GM21390 (cell line): Measurements from ENCODE around the gene TTC7B.

Experiments
- ATAC-seq: cut with Tn5 transposase; IDR thresholded peaks from one replicate; pipeline ENCODE4 v1.9.1; 2021; ENCODE audit not compliant: unreplicated experiment

The TTC7B gene

DNA sequence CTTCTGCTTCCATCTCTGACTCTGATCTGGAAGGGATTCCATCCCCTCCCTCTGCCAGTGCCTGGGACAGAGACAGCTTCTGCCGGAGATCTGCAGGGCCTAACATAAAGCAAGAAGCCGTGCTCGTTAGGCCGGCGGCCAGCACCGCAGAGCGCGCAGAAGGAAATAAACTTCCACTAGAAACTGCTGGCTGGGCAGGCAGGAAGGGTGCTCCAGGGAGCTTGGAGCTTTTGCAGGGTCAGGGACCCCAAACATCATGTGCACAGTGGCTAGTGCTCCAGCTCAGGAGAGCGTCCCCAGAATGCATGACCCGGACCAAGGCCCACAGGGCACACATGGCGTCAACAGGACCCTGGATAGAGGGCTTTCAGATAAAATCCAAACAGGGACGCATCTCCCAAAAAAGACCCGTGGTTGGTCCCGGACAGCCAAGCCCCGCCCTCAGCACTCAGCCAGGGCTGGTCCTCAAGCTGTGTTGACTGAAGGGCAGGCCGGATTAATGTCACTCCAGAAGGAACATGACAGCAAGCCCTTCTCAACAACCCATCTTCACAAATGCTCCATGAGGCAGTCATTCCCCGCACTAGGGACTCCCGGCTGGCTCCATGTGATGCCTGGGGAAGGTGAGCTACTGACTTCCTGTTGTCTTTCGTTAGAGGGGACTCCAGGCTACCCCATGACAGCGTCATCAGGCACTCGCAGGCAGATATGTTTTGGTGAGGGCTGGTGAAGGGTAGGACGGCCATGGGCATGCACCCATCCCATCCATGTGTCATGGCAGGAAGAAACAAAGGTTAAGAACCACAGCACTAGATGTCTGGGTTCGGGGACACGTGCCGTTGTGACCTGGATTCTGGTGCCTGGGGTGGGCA lies 297.9 kb downstream of the TTC7B start:
- no peak for ATAC-seq

DNA sequence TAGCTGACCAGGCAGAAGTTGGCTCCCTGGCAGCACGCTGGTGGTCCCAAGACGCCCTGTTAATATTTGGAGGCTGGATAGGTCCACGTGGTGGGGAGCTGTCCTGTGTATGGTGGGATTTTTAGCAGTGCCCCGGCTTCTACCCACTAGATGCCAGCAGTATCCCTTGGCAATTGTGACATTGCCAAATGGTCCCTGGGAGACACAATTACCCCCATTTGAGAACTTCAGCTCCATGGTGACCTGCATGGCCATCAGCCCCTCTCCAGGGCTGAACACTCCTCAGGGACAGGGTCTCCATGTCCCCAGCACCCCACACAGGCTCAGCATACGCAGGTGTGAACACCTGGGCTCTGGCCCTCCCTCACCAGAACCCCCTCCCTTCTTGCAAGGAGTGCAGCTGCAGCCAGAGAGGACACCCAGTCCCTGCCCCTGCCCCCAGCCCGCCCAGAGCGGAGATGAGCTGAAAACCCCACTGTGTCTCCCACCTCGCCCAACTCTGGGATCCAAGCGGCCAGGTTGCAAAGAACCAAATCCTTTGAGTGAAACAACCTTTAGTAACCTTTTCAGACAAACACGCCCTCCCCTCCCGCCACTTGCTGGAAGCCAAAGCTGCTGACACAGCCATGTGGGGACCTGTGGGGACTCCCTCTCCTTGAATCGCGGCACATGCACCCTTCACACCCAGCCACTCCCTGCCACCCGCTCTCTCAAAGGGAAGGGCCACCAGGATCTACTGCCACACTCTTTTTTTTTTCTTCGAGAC lies 299.0 kb downstream of the TTC7B start:
- no peak for ATAC-seq

DNA sequence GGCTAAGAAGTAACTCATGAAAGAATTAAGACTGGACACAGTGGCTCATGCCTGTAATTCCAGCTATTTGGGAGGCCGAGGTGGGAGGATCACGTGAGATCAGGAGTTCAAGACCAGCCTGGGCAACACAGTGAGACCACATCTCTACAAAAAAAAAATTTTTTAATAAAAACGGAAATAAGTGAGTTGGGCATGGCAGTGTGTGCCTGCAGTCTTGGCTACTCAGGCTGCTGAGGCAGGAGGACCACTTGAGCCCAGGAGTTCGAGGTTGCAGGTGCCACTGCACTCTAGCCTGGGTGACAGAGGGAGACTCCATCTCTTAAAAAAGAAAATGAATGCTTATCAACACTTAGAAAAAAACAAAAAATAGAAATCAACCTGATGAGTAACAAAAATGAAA lies 301.7 kb downstream of the TTC7B start:
- no peak for ATAC-seq

DNA sequence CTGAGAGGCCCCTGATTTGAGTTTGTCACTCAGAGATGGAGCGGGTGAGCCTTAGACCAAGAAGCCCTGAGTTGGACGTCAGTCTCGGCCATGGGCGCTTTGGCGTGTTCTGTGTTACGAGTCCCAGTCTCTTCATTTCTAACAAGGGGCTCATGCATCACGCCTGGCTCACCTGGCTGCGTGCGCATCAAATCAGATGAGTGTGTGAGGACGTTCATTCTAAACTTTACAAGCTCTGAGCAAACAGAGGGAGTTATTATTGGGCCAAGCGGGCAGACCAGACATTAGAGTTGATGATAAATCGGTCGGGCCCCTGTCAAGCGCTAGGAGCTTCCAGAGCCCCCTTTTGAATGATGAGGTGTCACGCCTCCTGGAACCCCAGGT lies 302.2 kb downstream of the TTC7B start:
- no peak for ATAC-seq

DNA sequence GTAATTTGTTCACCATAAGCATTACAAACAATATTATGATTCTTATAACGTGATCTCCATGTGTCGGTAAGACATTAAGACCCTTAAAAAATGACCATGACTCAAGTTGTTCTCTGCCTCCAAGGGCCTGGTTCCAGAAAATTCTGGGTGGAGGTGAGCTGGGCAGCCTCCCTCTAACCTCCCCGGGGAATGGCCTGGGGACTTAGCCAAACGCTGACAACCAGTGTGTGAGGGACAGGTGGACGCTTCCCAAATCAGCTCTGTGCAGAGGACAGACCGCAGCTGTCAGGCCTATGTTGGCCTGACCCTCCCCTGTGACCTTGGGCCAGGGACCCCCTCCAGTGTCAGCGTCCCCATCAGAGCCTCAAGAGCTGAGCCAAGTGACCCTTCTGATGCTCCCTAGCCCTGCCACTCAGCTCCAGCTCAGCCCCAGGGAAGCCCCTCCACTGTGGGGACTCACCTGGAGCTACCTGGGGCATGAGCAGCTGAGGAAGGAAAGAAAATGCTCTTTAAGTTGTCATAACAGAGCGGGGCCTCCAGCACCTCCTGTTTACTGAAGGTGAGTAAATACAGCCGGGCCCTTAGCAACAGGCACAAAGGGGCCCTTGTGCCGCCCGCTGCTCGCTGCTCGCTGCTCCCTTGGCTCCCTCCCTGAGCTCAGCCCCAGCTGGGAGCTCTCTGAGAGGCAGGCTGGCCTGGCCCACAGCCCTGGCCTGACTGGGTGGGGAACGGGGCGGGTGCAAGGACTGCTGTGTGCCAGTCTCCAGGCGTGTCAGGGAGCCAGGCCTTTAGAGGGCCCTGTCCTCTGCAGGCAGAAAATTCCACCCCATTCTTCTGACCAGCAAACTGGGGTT lies 302.8 kb downstream of the TTC7B start:
- ATAC-seq = no peak

DNA sequence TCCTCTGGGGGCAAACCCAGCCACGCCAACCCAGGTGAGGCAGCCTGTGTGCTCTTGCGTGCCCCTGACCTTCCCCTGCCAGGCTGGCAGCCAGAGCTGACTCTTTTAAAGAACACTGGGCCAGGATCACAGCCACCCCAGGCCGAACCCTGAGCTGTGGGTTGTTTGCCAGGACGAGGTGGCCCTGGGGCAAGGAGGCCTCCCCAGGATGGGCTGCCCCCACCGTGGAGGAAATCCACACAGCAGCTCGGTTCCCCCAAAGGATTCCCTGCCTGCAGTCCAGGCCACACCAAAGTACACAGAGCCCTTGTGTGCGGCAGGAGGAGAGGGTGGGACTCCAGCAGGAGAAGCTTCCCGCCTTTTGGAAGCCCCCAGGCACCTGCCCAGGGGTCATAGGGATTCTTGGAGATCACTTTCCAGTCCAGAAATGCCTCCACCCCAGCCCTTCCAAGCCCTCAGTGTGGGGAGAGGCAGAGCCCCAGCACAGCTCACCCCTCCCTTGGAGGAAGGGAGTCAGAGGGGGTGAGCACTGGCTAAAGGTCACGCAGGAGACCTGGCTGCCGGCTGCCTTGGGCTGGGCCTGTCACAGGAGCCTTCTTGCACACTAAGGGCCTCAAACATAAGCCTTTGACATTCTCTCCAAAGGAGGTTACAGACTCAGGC lies 303.8 kb downstream of the TTC7B start:
- no peak for ATAC-seq

DNA sequence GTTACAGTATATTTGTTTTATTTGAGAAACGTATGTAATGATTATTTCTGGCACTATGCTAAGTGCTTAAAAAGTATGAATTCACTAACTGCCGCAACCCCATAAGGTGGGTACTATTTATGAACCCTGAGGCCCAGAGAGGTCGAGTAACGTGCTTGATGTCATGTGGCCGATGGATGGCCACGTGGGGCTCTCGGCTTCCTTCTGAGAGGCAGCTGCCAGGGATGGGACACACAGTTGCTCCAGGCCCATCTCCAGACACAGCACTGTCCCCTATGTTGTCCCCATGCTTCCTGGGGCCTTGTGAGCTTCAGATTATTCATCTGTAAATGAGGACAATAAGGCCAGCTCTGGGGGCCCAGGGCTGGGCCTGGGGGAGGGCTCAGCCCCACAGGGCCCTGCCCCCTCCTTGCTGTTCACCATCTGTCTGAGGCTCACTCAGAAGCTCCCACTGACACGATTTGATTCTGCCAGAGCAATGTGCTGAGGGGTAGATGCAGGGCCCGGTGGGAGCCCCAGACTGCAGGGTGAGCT lies 304.4 kb downstream of the TTC7B start:
- ATAC-seq = no peak

DNA sequence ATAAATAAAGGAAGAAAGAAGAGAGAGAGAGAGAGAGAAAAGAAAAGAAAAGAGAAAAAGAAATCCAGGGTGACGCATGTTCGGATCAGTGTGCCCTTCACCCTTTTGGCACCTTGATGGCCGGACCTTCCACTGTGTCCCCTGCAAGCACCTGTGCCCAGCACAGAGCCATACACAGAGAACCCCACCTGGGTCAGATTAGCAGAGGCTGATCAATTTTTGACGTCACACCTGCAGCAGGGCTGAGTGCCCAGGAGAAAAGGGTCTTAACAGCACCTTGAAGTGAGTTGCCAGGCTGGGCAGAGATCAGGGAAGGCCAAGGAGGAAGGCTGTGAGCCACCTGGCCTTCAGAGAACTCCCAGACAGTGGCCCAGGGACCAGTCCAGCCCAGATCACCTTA lies 305.0 kb downstream of the TTC7B start:
- no peak for ATAC-seq

DNA sequence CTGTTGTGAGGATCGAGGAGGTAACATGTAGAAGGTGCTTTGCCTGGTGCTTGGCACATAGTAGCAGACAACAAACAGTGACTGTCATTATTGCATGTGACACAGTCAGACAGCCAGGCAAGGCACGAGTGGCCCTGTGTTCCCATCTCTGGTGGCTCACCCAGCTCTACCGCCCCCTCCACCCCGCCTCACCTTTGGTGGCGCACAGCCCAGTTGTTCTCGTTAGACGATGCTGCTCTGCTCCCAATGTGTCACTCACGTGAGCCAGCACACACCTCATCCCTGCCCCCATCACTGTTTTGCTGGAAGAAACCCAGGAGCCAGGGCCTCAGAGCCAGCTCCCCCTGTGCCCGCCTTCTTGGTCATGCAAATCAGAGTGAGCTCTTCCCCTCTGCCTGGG lies 306.1 kb downstream of the TTC7B start:
- ATAC-seq = no peak

DNA sequence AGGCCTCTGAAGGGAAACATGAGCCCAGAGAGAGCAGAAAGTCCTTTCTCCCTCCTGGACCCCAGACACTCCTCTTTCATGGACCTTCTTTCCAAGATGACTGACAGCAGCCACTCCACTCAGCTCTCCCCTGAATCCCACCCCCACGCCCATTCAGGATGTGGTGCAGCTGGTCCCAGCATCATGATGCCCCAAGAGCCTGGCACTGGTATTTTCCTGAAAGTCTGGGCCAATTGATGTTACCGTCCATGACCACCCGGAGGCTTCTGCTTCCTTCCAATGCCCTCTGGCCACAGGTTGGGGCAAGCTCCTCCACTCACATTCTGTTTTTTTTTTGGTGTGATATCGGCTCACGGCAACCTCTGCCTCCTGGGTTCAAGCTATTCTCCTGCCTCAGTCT lies 306.8 kb downstream of the TTC7B start:
- no peak for ATAC-seq

DNA sequence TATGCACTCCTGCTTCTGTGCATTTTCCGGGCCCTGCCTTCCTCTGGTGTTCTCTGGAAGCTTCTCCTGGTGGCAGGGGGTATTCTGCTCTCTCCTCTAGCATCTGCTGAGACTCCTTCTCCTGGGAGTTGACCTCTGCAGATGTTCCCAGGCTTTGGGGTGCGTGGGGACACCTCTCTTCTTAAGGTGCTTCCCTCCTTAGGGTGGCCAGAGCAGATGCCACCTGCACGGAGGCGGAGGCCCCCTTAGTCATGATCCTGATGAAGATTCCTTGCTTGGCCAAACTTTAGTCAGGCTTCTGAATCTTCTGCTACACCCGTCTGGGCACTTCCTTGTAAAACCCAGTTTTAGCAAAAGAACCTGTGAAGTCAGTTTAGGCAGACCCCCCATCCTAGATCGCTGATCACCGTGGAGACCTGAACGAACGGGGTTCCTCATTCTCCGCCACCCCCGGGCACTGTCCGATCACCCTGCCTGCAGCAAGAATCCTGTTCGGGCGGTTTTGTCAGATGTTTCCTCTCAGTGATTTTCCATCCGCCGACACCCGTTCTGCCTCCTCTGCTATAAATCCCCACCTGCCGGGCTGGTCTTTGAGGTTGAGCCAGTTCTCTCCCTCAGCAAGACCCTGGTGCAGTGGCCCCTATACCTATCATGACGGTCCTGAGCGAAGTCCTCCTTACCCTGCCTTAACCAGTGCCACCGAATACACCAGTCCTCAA lies 307.5 kb downstream of the TTC7B start:
- ATAC-seq = no peak

DNA sequence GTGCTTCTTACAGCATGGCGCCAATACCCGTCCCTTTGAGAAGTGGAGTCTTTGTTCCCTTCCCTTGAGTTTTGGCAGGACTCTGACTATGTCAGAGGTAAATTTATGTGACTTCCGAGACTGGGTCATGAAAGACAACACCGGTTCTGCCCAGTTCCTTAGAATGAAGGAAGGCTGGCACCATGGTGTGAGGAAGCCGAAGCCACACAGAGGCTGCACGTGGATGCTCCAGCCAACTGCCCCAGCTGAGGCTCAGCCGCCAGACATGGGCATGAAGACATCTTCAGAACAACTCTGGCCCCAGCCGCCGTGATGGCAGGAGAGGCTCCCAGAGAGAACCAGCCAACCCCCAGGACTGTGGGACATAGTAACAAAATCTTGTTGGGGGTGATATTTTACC lies 308.2 kb downstream of the TTC7B start:
- no peak for ATAC-seq

DNA sequence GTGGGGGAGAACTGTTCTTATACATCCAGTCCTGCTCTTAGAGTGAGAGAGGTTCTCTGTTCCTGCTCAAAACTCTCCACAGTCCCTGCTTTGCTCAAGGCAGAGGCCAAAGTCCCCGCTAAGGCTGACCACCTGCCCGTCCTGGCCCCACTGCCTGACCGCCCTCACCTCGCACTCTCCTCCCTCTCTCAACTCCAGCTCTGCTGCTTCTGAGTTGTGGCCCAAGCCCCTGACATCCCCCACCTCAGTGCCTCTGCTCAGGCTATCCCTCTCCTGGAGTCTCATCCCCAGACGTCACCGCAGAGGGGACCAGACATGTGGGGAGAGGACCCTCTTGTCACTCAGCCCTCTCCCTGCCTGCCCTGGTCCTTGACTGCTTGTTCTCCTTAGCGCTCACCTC lies 308.8 kb downstream of the TTC7B start:
- ATAC-seq = no peak

DNA sequence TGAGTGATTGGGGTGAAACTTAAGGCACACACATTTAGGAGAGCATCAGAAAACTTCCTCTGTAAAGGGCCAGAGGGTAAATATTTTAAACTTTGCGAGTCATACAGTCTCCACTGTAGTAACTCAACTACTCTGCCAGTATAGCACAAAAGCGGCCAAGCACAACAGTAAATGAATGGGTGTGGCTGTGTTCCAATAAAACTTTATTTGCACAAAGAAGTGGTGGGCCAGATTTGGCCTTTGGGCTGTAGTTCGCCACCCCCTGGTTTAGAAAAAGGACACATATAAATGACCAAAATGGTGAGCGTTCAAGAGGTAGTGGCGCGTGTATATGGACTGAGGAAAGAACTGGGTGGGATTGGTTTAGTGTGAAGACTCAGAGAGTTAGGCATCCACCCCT lies 309.5 kb downstream of the TTC7B start:
- ATAC-seq = no peak

DNA sequence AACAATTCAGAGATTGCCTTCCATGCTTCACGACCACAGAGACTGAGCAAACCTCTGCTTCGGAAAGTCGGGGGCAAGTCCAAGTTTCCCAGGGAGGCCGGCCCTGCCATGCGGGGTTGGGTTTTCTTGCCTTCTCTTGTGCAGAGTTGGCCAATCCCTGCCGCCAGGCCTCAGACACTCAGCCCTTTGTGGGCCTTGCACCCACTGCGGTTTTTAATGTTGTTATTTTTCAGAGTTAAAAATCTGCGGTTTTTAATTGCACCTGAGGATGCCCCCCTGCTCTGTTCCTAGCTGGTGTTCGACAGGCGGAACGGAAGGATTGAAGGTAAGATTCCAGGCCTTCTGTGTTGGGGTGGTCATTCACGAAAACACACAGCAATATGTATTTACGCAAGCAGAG lies 310.7 kb downstream of the TTC7B start:
- ATAC-seq = no peak

DNA sequence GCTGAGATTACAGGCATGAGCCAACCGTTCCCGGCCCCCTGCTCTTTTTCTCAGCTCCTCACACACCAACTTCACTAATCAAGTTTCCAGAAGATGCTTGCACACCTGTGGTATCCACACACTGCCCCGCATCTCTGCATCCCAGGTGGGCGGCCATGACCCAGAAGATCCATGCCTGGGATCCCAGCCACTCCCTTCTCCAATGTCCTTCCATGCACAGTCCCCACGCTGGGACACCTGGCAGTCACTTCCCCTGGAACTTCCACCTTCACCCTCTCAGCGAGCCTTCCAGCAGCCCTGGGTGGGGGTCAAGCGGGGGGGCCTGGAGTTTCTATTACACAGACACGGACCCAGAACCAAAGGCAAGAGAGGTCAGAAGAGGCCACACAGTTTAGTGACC lies 311.6 kb downstream of the TTC7B start:
- ATAC-seq = no peak

DNA sequence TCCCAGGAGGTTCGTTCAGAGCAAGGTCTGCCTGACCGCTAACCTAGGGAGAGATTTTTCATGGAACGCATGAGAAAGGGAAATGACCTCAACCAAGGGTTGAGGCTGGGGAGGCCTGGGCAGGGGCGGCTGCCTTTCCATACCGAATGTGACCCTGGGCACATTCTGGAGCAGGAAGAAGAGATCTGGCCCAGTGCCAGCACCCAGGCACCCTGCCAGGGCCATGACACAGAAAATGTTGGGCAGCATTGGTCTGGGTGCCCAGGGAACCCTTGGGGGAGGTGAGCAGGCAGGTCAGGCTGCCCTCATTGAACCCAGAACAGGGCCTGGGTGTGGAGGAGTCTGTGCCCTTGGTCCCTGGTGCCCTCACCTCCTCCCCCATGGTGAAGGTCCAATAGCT lies 312.6 kb downstream of the TTC7B start:
- ATAC-seq = no peak

DNA sequence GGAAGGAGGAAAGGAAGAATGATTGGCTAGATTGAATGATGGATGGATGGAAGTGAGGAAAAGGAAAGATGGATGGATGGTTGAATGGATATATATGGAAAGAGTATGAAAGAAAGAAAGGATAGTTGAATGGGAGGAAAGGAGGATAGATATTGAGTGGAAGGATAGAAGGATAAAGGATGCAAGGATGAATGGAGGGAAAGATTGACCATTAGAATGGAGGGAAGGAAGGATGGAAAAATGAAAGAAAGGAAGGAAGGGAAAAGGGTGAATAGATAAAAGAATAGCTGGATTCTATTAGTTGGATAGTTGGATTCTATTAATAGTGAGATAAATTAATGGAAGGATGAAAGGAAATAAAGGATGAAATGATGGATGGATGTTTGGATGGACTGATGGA lies 313.5 kb downstream of the TTC7B start:
- ATAC-seq = no peak

DNA sequence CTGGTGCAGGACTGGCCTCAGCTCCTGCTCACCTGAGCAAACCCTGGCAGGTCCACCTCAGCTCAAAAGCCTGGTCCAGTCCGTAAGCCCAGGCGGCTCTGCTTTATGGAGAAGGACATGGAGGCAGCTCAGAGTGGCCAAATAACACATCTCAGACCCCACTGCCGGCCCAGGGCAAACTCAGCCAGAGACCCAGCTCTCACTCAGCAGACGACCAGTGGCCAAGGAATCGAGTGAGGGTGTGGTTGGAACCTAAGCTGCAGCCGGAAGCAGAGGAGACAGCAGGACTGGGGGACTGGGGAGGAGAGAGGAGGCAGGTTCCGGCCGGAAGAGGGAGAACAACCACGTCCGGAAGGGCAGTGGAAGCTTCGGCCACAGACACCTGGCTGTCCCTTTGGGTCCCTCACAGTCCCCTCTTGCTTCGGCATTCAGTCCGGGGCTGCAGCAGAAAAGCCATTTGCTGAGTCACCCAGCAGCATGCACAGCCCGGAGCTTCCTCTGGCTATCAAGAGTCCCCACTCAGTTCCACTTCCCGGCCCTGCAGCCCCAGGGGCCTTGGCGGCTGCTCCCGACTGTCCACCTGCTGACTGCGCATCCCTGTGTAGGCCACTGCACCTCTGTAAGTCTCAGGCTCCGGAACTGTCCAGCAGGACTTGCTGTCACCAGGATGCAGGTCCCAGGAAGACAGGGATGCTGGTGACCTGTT lies 315.4 kb downstream of the TTC7B start:
- ATAC-seq = no peak
